Body of pancreas (tissue), 4 donors: ENCODE data around the gene PRRC2A.

Experiments used
- CTCF ChIP-seq, 7 experiments: fragments of 450-650 bp in 4 of 7; fragments of 200-600 bp in 3 of 7; sonication (generic) in 3 of 7; IDR thresholded peaks; one replicate each; pipeline ENCODE4 v1.5.1; 2016 to 2019; ENCODE audit warnings: antibody characterized with exemption in 7 of 7
- POLR2A ChIP-seq, 3 donors: fragments of 450-650 bp; IDR thresholded peaks; one replicate each; pipeline ENCODE4 v1.6.1; 2016; ENCODE audit warnings: antibody characterized with exemption in 3 of 3, mild to moderate bottlenecking in 2 of 3

- TF ChIP-seq POLR2A (IDR thresholded peaks at IDR 0.05) (no peak), CTCF (IDR thresholded peaks at IDR 0.05) (no peak)
Observed at GRCh38 chr6:31639449-31639861, 18.9 kb downstream of the PRRC2A start.
